D721Med (cell line): Measurements from ENCODE around the gene HSD17B8.

Experiments used
- DNase-seq: peaks from one replicate; pipeline ENCODE4 v3.0.0; 2011; ENCODE audit warnings: low spot score; ENCODE audit not compliant: insufficient read length
- FAIRE-seq: peaks from 2 replicates; lab custom pipeline; 2011; peaks lifted over from hg19 to GRCh38; lab: Jason Lieb, UNC
- CTCF ChIP-seq: IDR thresholded peaks from 2 replicates; pipeline ENCODE4 v1.5.1; 2012; ENCODE audit warnings: mild to moderate bottlenecking, control low read depth; ENCODE audit not compliant: insufficient read depth; ENCODE audit errors: missing control alignments

The HSD17B8 gene

GRCh38 chr6:33198853-33199436 lies 5.5 kb upstream of the HSD17B8 start:
- DNase-seq (no peak), FAIRE-seq (no peak)
- TF ChIP-seq CTCF, result no peak

- no peak for FAIRE-seq
- no peak for TF ChIP-seq CTCF
- DNase-seq, result peak; percentile 89
These were observed 4.7 kb upstream of the HSD17B8 start for GRCh38 chr6:33199687-33200218.

- DNase-seq (peak; percentile 96), FAIRE-seq (no peak)
- no peak for TF ChIP-seq CTCF
These were observed 4.0 kb upstream of the HSD17B8 start, which contains the start of the genes RXRB and SLC39A7 for GRCh38 chr6:33200219-33201146. Gene RXRB (minus strand): TSS chr6:33200665. CDS start chr6:33200476, 189 bp downstream. Gene SLC39A7 (plus strand): TSS chr6:33200867. CDS start chr6:33201246, 379 bp downstream.

GRCh38 chr6:33201147-33201545 lies 3.3 kb upstream of the HSD17B8 start:
- no peak for TF ChIP-seq CTCF
- DNase-seq (no peak), FAIRE-seq (no peak)

GRCh38 chr6:33201935-33202334 lies 2.5 kb upstream of the HSD17B8 start:
- no peak for FAIRE-seq
- DNase-seq, result no peak
- TF ChIP-seq CTCF, result no peak

GRCh38 chr6:33202799-33203198 lies 1.7 kb upstream of the HSD17B8 start:
- FAIRE-seq (no peak), DNase-seq (no peak)
- TF ChIP-seq CTCF, result no peak
